GM20431 (cell line): ENCODE results near the gene CBX6.
"Not testable (repeated sequence)": the region's sequence is repeated elsewhere in the genome, so short reads cannot be mapped to it uniquely, and the experiment has no call there.

ENCODE experiments used
- in situ Hi-C: fragments of 300-500 bp; cut with MseI, MboI; formaldehyde crosslinking; loops from one replicate; pipeline ENCODE4 v1.15.0; 2020; ENCODE audit warnings: low sequenced_read_pairs; ENCODE audit not compliant: unreplicated experiment

The CBX6 gene

GRCh38 chr22:38872172-38872830 is at the start of gene CBX6:
CBX6 (minus strand) TSS chr22:38872216; CDS start chr22:38872190, 26 bp downstream.
- in situ Hi-C loops, result no loop called here

DNA sequence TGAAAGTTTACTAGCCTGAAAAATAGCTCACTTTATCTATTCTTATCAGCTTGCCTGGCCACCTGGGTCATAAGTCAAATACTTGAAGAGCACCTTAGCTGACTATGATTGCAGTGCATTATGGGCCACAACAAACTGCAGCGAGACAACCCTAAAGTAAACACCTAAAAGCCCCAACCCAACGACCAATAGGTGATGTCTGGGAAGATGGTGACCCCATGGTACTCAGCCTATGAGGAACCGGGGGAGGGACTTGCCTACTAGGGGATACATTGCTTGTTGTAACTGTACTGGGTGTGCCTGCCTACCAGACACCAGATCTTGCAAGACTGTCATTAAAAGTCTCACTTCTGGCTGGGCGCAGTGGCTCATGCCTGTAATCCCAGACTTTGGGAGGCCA is 49.8 kb upstream of the CBX6 start:
- in situ Hi-C loops, result no loop called here

- in situ Hi-C loops, result no loop called here
These were observed 49.1 kb upstream of the CBX6 start for GRCh38 chr22:38921120-38921519.

- in situ Hi-C loops, result no loop called here
These were observed 47.7 kb upstream of the CBX6 start for GRCh38 chr22:38919631-38920190.

- in situ Hi-C loops, result no loop called here
These were observed 39.4 kb upstream of the CBX6 start for GRCh38 chr22:38911434-38911833.

- in situ Hi-C loops, result no loop called here
These were observed 35.8 kb upstream of the CBX6 start for GRCh38 chr22:38907767-38908166.

DNA sequence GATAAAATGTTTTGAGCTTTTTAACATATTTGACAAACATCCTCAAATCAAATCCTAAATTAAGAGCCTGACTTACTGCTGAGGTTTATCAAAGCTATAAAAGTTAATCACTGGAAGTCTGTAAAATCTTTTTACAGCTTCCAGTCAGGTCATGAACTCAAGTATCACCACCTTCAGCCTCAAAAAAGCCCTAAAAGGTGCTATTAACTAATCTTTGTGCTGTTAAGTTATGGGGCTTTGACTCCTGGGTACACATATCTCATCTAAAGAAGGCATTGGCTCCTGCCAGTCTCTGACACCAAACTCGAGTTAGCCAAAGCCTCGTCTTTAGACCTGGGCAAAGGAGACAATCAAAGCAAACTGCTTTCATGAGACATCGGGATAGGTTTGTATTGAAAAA is 34.0 kb upstream of the CBX6 start:
- in situ Hi-C loops, result no loop called here

GRCh38 chr22:38904052-38904617 is 32.1 kb upstream of the CBX6 start:
- in situ Hi-C loops, result not testable (repeated sequence)

DNA sequence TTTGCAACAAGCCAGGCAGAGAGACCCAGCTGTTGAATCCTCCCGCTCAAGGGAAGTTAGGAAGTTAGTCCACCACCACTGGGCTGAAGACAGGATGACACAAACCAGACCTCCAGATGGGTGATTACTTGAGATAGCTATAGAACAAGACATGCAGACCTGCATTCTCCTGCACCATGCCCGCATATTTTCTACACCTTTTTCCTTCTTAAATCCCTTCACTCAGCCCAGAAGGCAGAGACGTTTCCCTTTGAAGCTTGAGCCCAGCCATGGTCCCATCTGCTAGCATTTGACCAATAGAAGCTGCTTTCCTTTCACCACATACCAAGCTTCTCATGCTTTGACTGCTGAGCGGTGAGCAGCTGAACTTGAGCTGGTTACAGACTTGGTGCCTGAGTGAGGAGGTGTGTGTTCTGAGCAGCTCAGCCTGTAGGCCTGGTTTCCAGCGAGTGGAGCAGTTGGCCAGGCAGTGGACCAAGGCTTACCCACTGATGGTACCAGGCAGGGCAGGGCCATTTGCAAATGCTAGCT is 29.2 kb upstream of the CBX6 start:
- in situ Hi-C loops, result no loop called here

DNA sequence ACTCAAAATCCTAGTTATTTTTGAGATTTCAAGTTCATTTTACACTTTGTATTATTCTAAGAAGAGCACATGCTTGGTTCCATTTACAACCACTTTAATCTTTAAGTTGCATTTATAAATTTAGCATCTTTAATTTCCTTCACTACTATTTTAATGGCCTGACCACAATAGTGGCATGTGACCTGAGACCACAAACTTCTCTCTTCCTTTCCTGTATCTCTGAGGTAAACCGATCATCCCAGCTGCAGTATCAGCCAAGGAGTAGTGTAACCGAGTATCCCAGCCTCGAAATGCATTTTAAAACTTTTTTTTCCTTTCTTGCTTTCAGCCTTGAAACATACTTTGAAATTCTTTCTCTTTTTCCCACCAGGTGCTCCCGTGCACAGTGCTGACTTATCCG is 28.7 kb upstream of the CBX6 start:
- in situ Hi-C loops, result no loop called here

GRCh38 chr22:38891256-38891655 is 19.2 kb upstream of the CBX6 start:
- in situ Hi-C loops, result no loop called here

DNA sequence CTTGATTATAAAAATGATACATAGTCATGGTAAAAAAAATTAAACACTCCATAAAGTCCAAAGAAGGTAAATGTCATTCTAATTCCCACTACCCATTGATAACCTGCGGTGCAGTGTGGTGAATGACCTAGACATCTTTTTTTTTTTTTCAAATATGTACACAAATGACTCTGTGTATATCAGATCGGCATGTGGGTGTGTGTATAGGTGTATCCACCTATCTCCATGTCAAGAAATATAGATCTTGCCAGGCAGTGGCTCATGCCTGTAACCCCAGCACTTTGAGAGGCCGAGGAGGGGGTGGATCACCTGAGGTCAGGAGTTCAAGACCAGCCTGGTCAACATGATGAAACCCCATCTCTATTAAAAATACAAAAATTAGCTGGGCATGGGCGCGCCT is 18.4 kb upstream of the CBX6 start:
- in situ Hi-C loops, result no loop called here

GRCh38 chr22:38886333-38886732 is 14.3 kb upstream of the CBX6 start:
- in situ Hi-C loops, result no loop called here

- in situ Hi-C loops, result no loop called here
These were observed 11.1 kb upstream of the CBX6 start for GRCh38 chr22:38882972-38883622.

GRCh38 chr22:38881997-38882879 is 10.2 kb upstream of the CBX6 start:
- in situ Hi-C loops, result no loop called here

- in situ Hi-C loops, result no loop called here
These were observed 9.5 kb upstream of the CBX6 start for GRCh38 chr22:38881464-38881871.

- in situ Hi-C loops, result no loop called here
These were observed 7.9 kb upstream of the CBX6 start for GRCh38 chr22:38879961-38880360.

DNA sequence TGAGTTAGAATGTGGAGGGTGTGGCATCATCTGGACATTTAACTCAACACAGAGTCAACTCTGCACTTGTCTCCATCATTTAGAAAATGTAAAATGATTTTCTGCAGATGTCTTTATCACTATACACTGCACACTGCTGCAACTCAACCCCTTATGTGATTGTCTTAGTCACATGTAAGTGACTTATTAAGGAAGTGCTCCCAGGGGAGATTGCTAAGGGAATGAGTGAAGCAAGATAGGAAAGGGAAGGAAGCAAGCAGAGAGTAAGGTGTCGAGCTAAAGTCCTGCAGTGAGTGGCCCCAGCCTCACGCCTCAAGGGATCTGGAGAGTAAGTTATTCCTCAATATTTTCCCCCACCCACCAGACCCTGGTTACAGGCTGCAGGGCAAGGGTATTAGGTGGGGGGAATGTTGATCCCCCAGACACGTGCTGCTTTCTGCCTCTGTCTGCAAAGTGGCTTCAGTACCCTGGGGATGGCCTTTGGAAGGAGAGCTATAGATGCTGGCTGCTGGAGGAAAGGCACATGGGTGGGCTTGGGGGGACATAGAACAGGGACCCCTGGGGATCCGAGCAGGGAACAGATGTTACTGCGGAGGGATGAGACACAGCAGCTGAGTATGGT is 7.2 kb upstream of the CBX6 start:
- in situ Hi-C loops, result no loop called here

GRCh38 chr22:38878001-38878400 is 6.0 kb upstream of the CBX6 start:
- in situ Hi-C loops, result no loop called here
